K562 (cell line): ENCODE measurements around the gene TAF12. TPM values are rescaled to one million over a fixed set of nuclear protein-coding genes. Genes with fewer than 3 reads are reported as not detected.
A peak's percentile ranks its signal among the peaks of the same experiment; 100 is the strongest.

Experiments
- ASH1L ChIP-seq: fragments of 450-650 bp; IDR thresholded peaks from 2 replicates; pipeline ENCODE4 v1.6.1; 2018; ENCODE audit warnings: borderline replicate concordance, mild to moderate bottlenecking, low read depth; ENCODE audit not compliant: partially characterized antibody
- BRCA1 ChIP-seq, 2 experiments: fragments of 450-650 bp in 1 of 2; sonication (generic) in 1 of 2; formaldehyde crosslinking in 1 of 2; IDR thresholded peaks; 2 replicates each; pipeline versions ENCODE4 v1.5.0 to v1.6.1; 2017 to 2020; ENCODE audit warnings: mild to moderate bottlenecking in 1 of 2, missing genetic modification reagents in 1 of 2
- DNMT1 ChIP-seq: fragments of 450-650 bp; IDR thresholded peaks from 2 replicates; pipeline ENCODE4 v1.6.1; 2016; ENCODE audit warnings: antibody characterized with exemption, mild to moderate bottlenecking
- E2F3 ChIP-seq: fragments of 250-450 bp; sonication (Bioruptor Pico); IDR thresholded peaks from 2 replicates; pipeline ENCODE4 v1.4.0; 2020; ENCODE audit warnings: mild to moderate bottlenecking
- ELF1 ChIP-seq: fragments of 200-800 bp; sonication (Bioruptor generic); IDR thresholded peaks from 2 replicates; pipeline ENCODE4 v1.6.1; 2016; ENCODE audit warnings: missing genetic modification characterization, missing compliant biosample characterization
- GABPA ChIP-seq: fragments of 200-800 bp; sonication (Bioruptor generic); conservative IDR thresholded peaks from 2 replicates; pipeline ENCODE4 v1.6.1; 2016; ENCODE audit warnings: low read depth, missing genetic modification characterization, missing compliant biosample characterization
- GATAD2B ChIP-seq: fragments of 450-650 bp; IDR thresholded peaks from 2 replicates; pipeline ENCODE4 v1.6.1; 2017; ENCODE audit warnings: mild to moderate bottlenecking, borderline replicate concordance
- GTF2F1 ChIP-seq: IDR thresholded peaks from 2 replicates; pipeline ENCODE4 v1.6.1; 2011; ENCODE audit warnings: low read depth, low read length, improper control_type of control experiment
- HDGF ChIP-seq: fragments of 450-650 bp; IDR thresholded peaks from 2 replicates; pipeline ENCODE4 v1.6.1; 2016
- HMG20A ChIP-seq: fragments of 450-650 bp; formaldehyde crosslinking; conservative IDR thresholded peaks from 2 replicates; pipeline ENCODE4 v1.4.0; 2020; ENCODE audit warnings: mild to moderate bottlenecking, mixed read lengths
- HNRNPL ChIP-seq: fragments of 200-400 bp; formaldehyde crosslinking; IDR thresholded peaks from 2 replicates; pipeline ENCODE4 v1.6.1; 2017; ENCODE audit warnings: low read depth, mild to moderate bottlenecking, low read length
- IRF2 ChIP-seq: sonication (generic); formaldehyde crosslinking; IDR thresholded peaks from 2 replicates; pipeline ENCODE4 v1.8.1; 2022; ENCODE audit warnings: mild to moderate bottlenecking, missing genetic modification reagents
- KLF16 ChIP-seq: IDR thresholded peaks from 2 replicates; pipeline ENCODE4 v1.6.1; 2016; ENCODE audit warnings: antibody characterized with exemption
- MAFK ChIP-seq: IDR thresholded peaks from 2 replicates; pipeline ENCODE4 v1.6.1; 2011; ENCODE audit warnings: low read length, improper control_type of control experiment
- MEIS2 ChIP-seq: fragments of 450-650 bp; IDR thresholded peaks from 2 replicates; pipeline ENCODE4 v1.6.1; 2014; ENCODE audit warnings: mild to moderate bottlenecking; ENCODE audit not compliant: partially characterized antibody
- PTTG1 ChIP-seq: fragments of 450-650 bp; IDR thresholded peaks from 2 replicates; pipeline ENCODE4 v1.6.1; 2016; ENCODE audit warnings: low read depth, mild to moderate bottlenecking, missing genetic modification characterization, missing compliant biosample characterization
- RAD51 ChIP-seq: fragments of 450-650 bp; IDR thresholded peaks from 2 replicates; pipeline ENCODE4 v1.7.1; 2016; ENCODE audit warnings: low read depth, mild to moderate bottlenecking, borderline replicate concordance
- SIRT6 ChIP-seq: IDR thresholded peaks from one replicate; pipeline ENCODE4 v1.6.1; 2012; ENCODE audit warnings: low read depth, mild to moderate bottlenecking, control low read depth, inconsistent platforms, low read length, moderate library complexity
- ZFP30 ChIP-seq: fragments of 250-450 bp; sonication (Bioruptor Pico); IDR thresholded peaks from 2 replicates; pipeline ENCODE4 v1.8.0; 2022; ENCODE audit warnings: moderate library complexity, mild to moderate bottlenecking, inconsistent platforms, borderline replicate concordance
- ZNF175 ChIP-seq: fragments of 200-800 bp; sonication (Bioruptor generic); IDR thresholded peaks from 2 replicates; pipeline ENCODE4 v1.6.1; 2016; ENCODE audit warnings: low read depth, mild to moderate bottlenecking, missing genetic modification characterization, missing compliant biosample characterization
- ZNF212 ChIP-seq: fragments of 450-650 bp; formaldehyde crosslinking; IDR thresholded peaks from 2 replicates; pipeline ENCODE4 v1.4.0; 2020; ENCODE audit warnings: mild to moderate bottlenecking
- ZNF41 ChIP-seq: fragments of 250-450 bp; sonication (Bioruptor Pico); conservative IDR thresholded peaks from 2 replicates; pipeline ENCODE4 v1.4.0; 2020; ENCODE audit warnings: mild to moderate bottlenecking
- ZNF76 ChIP-seq: fragments of 250-450 bp; sonication (Bioruptor Pico); IDR thresholded peaks from 2 replicates; pipeline ENCODE4 v1.4.0; 2020; ENCODE audit warnings: mild to moderate bottlenecking, moderate library complexity, borderline replicate concordance
- polyA plus RNA-seq, 8 experiments: library from polyadenylated mRNA; depleted of rRNA in 4 of 8; stranded (reverse) in 5 of 8; unstranded in 3 of 8; fragments of >200 nt; fragmentation: Nextera tagmentation in 2 of 8; fragmentation: Illumina TruSeq in 1 of 8; extraction: Ambion mirVana in 2 of 8; extraction: Trizol in 1 of 8; gene quantifications; 2 replicates each; pipeline versions ENCODE4 v1.2.1 to v1.2.3, GENCODE V29; 2011 to 2014; ENCODE audit warnings: inconsistent platforms in 1 of 8, missing spikeins in 1 of 8
- total RNA-seq, 7 experiments: library from RNA; depleted of rRNA in 6 of 7; stranded (reverse); fragments of >200 nt in 6 of 7; fragmentation: Illumina TruSeq in 2 of 7; extraction: Trizol in 2 of 7; gene quantifications; 2 replicates each; pipeline versions ENCODE4 v1.2.1 to v1.2.3, GENCODE V29; 2011 to 2021; ENCODE audit warnings: low replicate concordance in 1 of 7
- TF ChIP-seq, protein P1 (sequence below): sonication (generic); formaldehyde crosslinking; IDR thresholded peaks from 2 replicates; pipeline ENCODE4 v1.8.1; 2023; ENCODE audit warnings: mild to moderate bottlenecking, missing genetic modification reagents
- TF ChIP-seq, protein P2 (sequence below): sonication (generic); formaldehyde crosslinking; IDR thresholded peaks from 2 replicates; pipeline ENCODE4 v1.8.1; 2023; ENCODE audit warnings: mild to moderate bottlenecking, missing genetic modification reagents

TAF12 gene
- total and polyA plus RNA-seq, 9 of the 15 experiments (the other 6 are each of a cell fraction or from before 2014, with no cell fraction given), result 31.6 to 89.0 (median 50.5) TPM

DNA sequence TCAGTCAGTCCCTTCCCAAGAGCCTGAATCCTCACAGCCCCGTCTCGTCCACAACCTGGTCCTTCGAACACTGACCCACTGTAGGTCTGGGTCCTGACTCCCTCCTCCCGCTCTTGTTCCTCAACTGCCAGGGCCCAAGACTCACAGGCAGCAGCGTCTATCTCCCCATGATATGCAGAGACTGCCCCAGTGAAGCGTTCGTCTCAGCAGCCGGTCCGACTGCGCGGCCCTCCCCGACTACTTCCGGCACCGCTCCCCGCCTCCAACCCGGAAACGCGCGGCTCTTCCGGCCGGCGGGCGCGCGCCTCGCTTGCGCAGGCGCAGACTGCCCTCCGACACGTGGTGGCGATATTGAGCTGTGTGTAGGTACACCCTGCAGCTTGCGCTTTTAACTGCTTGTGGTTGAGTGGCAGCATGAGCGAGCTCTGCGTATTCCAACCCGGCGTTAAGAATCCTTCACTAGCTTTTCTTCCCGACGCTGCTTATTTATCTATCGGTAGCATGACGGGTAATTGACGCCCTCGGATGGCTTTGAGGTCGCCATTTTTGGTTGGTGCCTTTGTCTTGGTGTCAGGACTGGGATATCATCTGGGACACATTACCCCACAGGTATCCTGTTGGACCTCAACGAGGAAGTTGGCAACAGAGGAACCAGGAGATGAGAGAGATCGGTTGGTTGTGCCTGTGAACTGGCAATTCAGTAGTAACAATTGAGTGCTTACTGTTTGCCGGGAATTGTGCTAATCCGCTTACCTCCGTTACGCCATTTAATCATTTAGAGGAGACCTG lies at the start of gene TAF12 (continued):
- TF ChIP-seq BRCA1 (IDR thresholded peaks at IDR 0.05) (no peak), BRCA1 (CRISPR knock-in tag; IDR thresholded peaks at IDR 0.05) (no peak), MEIS2 (peak; percentile 88), ZNF41 (CRISPR knock-in tag) (0 out of 2 replicates have a peak, but pooled peaks have one; percentile 18), KLF16 (no peak), GTF2F1 (peak; percentile 89; the same call in 1 of the 2 replicates), HMG20A (CRISPR knock-in tag) (no peak), HDGF (no peak), GATAD2B (peak; percentile 94), MAFK (peak; percentile 42), ASH1L (peak; percentile 64), GABPA (tag) (peak; percentile 99), ZFP30 (CRISPR knock-in tag) (no peak), E2F3 (CRISPR knock-in tag) (0 out of 2 replicates have a peak, but pooled peaks have one; percentile 12), ZNF175 (CRISPR knock-in tag) (0 out of 2 replicates have a peak, but pooled peaks have one; percentile 61), RAD51 (peak; percentile 69), IRF2 (CRISPR knock-in tag) (no peak), ZNF76 (CRISPR knock-in tag) (no peak), ELF1 (peak; percentile 100), ZNF212 (CRISPR knock-in tag) (no peak), PTTG1 (tag) (0 out of 2 replicates have a peak, but pooled peaks have one; percentile 24), SIRT6 (no peak), HNRNPL (no peak), DNMT1 (0 out of 2 replicates have a peak, but pooled peaks have one; percentile 49)
- TF ChIP-seq, protein P1, sequence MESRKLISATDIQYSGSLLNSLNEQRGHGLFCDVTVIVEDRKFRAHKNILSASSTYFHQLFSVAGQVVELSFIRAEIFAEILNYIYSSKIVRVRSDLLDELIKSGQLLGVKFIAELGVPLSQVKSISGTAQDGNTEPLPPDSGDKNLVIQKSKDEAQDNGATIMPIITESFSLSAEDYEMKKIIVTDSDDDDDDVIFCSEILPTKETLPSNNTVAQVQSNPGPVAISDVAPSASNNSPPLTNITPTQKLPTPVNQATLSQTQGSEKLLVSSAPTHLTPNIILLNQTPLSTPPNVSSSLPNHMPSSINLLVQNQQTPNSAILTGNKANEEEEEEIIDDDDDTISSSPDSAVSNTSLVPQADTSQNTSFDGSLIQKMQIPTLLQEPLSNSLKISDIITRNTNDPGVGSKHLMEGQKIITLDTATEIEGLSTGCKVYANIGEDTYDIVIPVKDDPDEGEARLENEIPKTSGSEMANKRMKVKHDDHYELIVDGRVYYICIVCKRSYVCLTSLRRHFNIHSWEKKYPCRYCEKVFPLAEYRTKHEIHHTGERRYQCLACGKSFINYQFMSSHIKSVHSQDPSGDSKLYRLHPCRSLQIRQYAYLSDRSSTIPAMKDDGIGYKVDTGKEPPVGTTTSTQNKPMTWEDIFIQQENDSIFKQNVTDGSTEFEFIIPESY, result peak; percentile 64; the same call in 1 of the 2 replicates
- TF ChIP-seq, protein P2, sequence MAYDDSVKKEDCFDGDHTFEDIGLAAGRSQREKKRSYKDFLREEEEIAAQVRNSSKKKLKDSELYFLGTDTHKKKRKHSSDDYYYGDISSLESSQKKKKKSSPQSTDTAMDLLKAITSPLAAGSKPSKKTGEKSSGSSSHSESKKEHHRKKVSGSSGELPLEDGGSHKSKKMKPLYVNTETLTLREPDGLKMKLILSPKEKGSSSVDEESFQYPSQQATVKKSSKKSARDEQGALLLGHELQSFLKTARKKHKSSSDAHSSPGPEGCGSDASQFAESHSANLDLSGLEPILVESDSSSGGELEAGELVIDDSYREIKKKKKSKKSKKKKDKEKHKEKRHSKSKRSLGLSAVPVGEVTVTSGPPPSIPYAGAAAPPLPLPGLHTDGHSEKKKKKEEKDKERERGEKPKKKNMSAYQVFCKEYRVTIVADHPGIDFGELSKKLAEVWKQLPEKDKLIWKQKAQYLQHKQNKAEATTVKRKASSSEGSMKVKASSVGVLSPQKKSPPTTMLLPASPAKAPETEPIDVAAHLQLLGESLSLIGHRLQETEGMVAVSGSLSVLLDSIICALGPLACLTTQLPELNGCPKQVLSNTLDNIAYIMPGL (CRISPR knock-in tag), result no peak; the same call in none of the 2 replicates
